Mesendoderm (in vitro differentiated cells): ENCODE data around the gene SMTNL2.
"Not testable (repeated sequence)": the region's sequence is repeated elsewhere in the genome, so short reads cannot be mapped to it uniquely, and the experiment has no call there.

Experiments
- DNase-seq: peaks from one replicate; pipeline ENCODE4 v3.0.0; 2013
- H2AK5ac ChIP-seq: 2 replicates; pipeline ENCODE4 v1.6.1; 2013; ENCODE audit warnings: low read length, inconsistent platforms
- H2BK120ac ChIP-seq: 2 replicates; pipeline ENCODE4 v1.6.1; 2013; ENCODE audit warnings: low read depth, mild to moderate bottlenecking, low read length, moderate library complexity, mixed read lengths
- H2BK15ac ChIP-seq: replicated peaks from 2 replicates; pipeline ENCODE4 v1.6.1; 2013; ENCODE audit warnings: low read depth, mild to moderate bottlenecking, moderate library complexity
- H2BK5ac ChIP-seq: 2 replicates; pipeline ENCODE4 v1.6.1; 2013; ENCODE audit warnings: low read length, inconsistent platforms
- H3K18ac ChIP-seq: 2 replicates; pipeline ENCODE4 v1.6.1; 2013; ENCODE audit warnings: mild to moderate bottlenecking, low read length, mixed read lengths
- H3K23ac ChIP-seq: one replicate; pipeline ENCODE4 v1.6.1; 2013; ENCODE audit warnings: low read length
- H3K27ac ChIP-seq: 2 replicates; pipeline ENCODE4 v1.5.1; 2013; ENCODE audit warnings: low read depth, mild to moderate bottlenecking, inconsistent platforms, low read length, moderate library complexity
- H3K27me3 ChIP-seq: 2 replicates; pipeline ENCODE4 v1.6.1; 2013; ENCODE audit warnings: low read length, control low read depth, mild to moderate bottlenecking, inconsistent platforms; ENCODE audit not compliant: insufficient read depth, poor library complexity
- H3K36me3 ChIP-seq: 2 replicates; pipeline ENCODE4 v1.6.1; 2013; ENCODE audit warnings: low read length, inconsistent platforms; ENCODE audit not compliant: control insufficient read depth, insufficient read depth
- H3K4ac ChIP-seq: one replicate; pipeline ENCODE4 v1.6.1; 2013; ENCODE audit warnings: low read depth, mild to moderate bottlenecking, low read length, moderate library complexity
- H3K4me1 ChIP-seq: 2 replicates; pipeline ENCODE4 v1.6.1; 2013; ENCODE audit warnings: low read depth, low read length, inconsistent platforms; ENCODE audit not compliant: control insufficient read depth
- H3K4me2 ChIP-seq: 2 replicates; pipeline ENCODE4 v1.6.1; 2013; ENCODE audit warnings: low read length
- H3K4me3 ChIP-seq: 2 replicates; pipeline ENCODE4 v1.5.1; 2013; ENCODE audit warnings: mild to moderate bottlenecking, low read length
- H3K56ac ChIP-seq: one replicate; pipeline ENCODE4 v1.6.1; 2013; ENCODE audit warnings: low read length
- H3K79me1 ChIP-seq: 2 replicates; pipeline ENCODE4 v1.6.1; 2013; ENCODE audit warnings: low read length, inconsistent platforms
- H3K79me2 ChIP-seq: 2 replicates; pipeline ENCODE4 v1.6.1; 2013; ENCODE audit warnings: mild to moderate bottlenecking, low read length; ENCODE audit not compliant: control insufficient read depth, insufficient read depth
- H3K9ac ChIP-seq: 2 replicates; pipeline ENCODE4 v1.6.1; 2013; ENCODE audit warnings: low read length, inconsistent platforms
- H4K5ac ChIP-seq: one replicate; pipeline ENCODE4 v1.6.1; 2013; ENCODE audit warnings: low read length
- H4K8ac ChIP-seq: one replicate; pipeline ENCODE4 v1.6.1; 2013; ENCODE audit warnings: low read depth, mild to moderate bottlenecking, control low read depth, low read length, moderate library complexity
- WGBS: extraction: QIAGEN DNeasy Blood & Tissue Kit; methylation state at CpG from one replicate; pipeline ENCODE4 v1.1.7; 2013; ENCODE audit warnings: low lambda C conversion rate, missing lambda C conversion rate; ENCODE audit not compliant: insufficient coverage; ENCODE audit errors: extremely low coverage; 5-methylcytosine and 5-hydroxymethylcytosine counted together

SMTNL2 gene

GRCh38 chr17:4577386-4577993, 6.8 kb upstream of the SMTNL2 start:
- Histone ChIP-seq H3K56ac (peak overlapping the region; percentile 25), H3K27ac (no peak overlapping the region), H2AK5ac (no peak overlapping the region), H3K4me1 (no peaks in the 10 kb centered on the region), H3K4me3 (no peak overlapping the region), H3K4ac (no peak overlapping the region), H3K27me3 (no peaks in the 10 kb centered on the region), H3K9ac (peak overlapping the region; percentile 4), H3K36me3 (no peaks in the 10 kb centered on the region), H2BK5ac (no peak overlapping the region), H4K5ac (no peak overlapping the region), H3K79me2 (no peaks in the 10 kb centered on the region), H3K79me1 (no peaks in the 10 kb centered on the region), H3K23ac (no peak overlapping the region), H4K8ac (no peak overlapping the region), H2BK15ac (no peak overlapping the region), H3K4me2 (no peak overlapping the region), H3K18ac (no peak overlapping the region), H2BK120ac (no peak overlapping the region)
- DNase-seq = no peak
- no CpG with 5 or more reads among the region's 8 CpGs for WGBS

GRCh38 chr17:4578349-4578748, 6.0 kb upstream of the SMTNL2 start:
- not testable (repeated sequence) for H3K79me2 ChIP-seq, H3K79me1 ChIP-seq, H2BK120ac ChIP-seq, H3K4ac ChIP-seq, H4K8ac ChIP-seq, H3K9ac ChIP-seq, H3K27me3 ChIP-seq, H3K4me2 ChIP-seq, H3K56ac ChIP-seq, H4K5ac ChIP-seq, H2AK5ac ChIP-seq, H3K23ac ChIP-seq, H3K36me3 ChIP-seq, H3K18ac ChIP-seq, H3K27ac ChIP-seq, H2BK15ac ChIP-seq, H3K4me1 ChIP-seq, DNase-seq, H2BK5ac ChIP-seq, H3K4me3 ChIP-seq
- WGBS = no CpG with 5 or more reads among the region's 24 CpGs

GRCh38 chr17:4579678-4580077, 4.7 kb upstream of the SMTNL2 start:
- no peak overlapping the region for H3K27ac ChIP-seq
- H3K23ac ChIP-seq = no peak overlapping the region
- H3K4me1 ChIP-seq = no peaks in the 10 kb centered on the region
- no peak overlapping the region for H2AK5ac ChIP-seq
- no peak overlapping the region for H4K8ac ChIP-seq
- no peak overlapping the region for H3K9ac ChIP-seq
- no peaks in the 10 kb centered on the region for H3K36me3 ChIP-seq
- H3K56ac ChIP-seq = no peak overlapping the region
- no peak overlapping the region for H2BK5ac ChIP-seq
- no peak overlapping the region for H3K4me2 ChIP-seq
- no peak overlapping the region for H2BK120ac ChIP-seq
- no peaks in the 10 kb centered on the region for H3K79me1 ChIP-seq
- no peak for DNase-seq
- H3K79me2 ChIP-seq = no peaks in the 10 kb centered on the region
- no peak overlapping the region for H3K4me3 ChIP-seq
- no peak overlapping the region for H3K18ac ChIP-seq
- no peak overlapping the region for H2BK15ac ChIP-seq
- H3K27me3 ChIP-seq = peaks cover 5% of the 10 kb centered on the region
- no peak overlapping the region for H3K4ac ChIP-seq
- no peak overlapping the region for H4K5ac ChIP-seq
- WGBS = no CpG with 5 or more reads among the region's 11 CpGs

DNA sequence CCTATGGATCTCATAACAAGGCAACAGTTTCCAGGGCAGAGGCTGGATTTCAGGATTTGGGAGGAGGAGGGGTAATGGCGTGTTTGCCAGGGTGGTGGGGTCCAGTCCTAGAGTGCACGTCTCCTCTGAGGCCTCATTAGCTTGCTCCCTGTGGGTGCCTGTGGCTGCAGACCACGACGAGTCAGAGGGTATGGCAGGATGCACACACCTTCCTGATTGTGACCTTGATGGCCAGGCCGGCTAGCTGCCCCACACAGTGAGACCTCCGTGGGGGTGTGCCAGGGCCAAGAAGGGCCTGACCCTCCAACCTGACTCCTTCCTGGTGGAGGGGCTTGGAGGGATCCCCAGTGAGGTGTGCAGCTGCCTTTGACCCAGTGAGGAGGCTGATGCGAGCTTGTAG, 4.0 kb upstream of the SMTNL2 start:
- H3K18ac ChIP-seq = no peak overlapping the region
- no peak overlapping the region for H4K8ac ChIP-seq
- DNase-seq = no peak
- no peak overlapping the region for H2BK5ac ChIP-seq
- H2BK15ac ChIP-seq = no peak overlapping the region
- no peak overlapping the region for H3K23ac ChIP-seq
- no peak overlapping the region for H3K4ac ChIP-seq
- no peak overlapping the region for H3K4me2 ChIP-seq
- H4K5ac ChIP-seq = no peak overlapping the region
- H3K4me3 ChIP-seq = no peak overlapping the region
- H3K79me1 ChIP-seq = no peaks in the 10 kb centered on the region
- H3K9ac ChIP-seq = no peak overlapping the region
- H3K79me2 ChIP-seq = no peaks in the 10 kb centered on the region
- H3K27ac ChIP-seq = no peak overlapping the region
- no peak overlapping the region for H3K56ac ChIP-seq
- H2BK120ac ChIP-seq = no peak overlapping the region
- H3K27me3 ChIP-seq = peaks cover 10% of the 10 kb centered on the region
- H3K36me3 ChIP-seq = no peaks in the 10 kb centered on the region
- H3K4me1 ChIP-seq = no peaks in the 10 kb centered on the region
- no CpG with 5 or more reads among the region's 7 CpGs for WGBS
- H2AK5ac ChIP-seq = no peak overlapping the region

DNA sequence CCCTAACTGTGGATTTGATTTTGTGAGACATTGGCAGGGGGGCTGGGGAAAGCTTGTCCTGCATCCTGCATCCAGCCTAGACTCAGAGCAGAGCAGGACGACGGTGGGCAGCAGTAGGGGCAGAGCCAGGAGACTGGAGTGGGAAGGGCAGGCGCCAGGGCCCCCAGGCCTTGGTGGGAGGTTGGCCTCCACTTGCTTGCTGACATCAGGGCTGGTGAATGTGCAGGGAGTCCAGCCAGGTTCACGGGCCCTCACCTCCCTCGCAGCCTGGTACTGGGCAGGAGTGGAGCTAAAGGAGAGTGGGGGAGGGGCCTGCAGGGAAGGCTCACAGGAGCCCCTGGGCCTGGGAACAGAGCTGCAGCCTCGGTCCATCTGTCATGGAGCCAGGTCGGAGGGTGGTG, 2.2 kb upstream of the SMTNL2 start:
- no peak overlapping the region for H3K27ac ChIP-seq
- no peak overlapping the region for H3K23ac ChIP-seq
- H3K27me3 ChIP-seq = peaks cover 15% of the 10 kb centered on the region
- H3K4me1 ChIP-seq = no peaks in the 10 kb centered on the region
- no peaks in the 10 kb centered on the region for H3K79me1 ChIP-seq
- no peak overlapping the region for H3K9ac ChIP-seq
- no peak overlapping the region for H2BK15ac ChIP-seq
- H4K5ac ChIP-seq = no peak overlapping the region
- H3K4me2 ChIP-seq = no peak overlapping the region
- no peak overlapping the region for H2BK120ac ChIP-seq
- H3K4ac ChIP-seq = no peak overlapping the region
- no peak overlapping the region for H3K56ac ChIP-seq
- no peak overlapping the region for H2AK5ac ChIP-seq
- no peak overlapping the region for H3K18ac ChIP-seq
- no peaks in the 10 kb centered on the region for H3K36me3 ChIP-seq
- WGBS = no CpG with 5 or more reads among the region's 7 CpGs
- no peak overlapping the region for H2BK5ac ChIP-seq
- no peaks in the 10 kb centered on the region for H3K79me2 ChIP-seq
- H3K4me3 ChIP-seq = no peak overlapping the region
- no peak overlapping the region for H4K8ac ChIP-seq
- DNase-seq = no peak

DNA sequence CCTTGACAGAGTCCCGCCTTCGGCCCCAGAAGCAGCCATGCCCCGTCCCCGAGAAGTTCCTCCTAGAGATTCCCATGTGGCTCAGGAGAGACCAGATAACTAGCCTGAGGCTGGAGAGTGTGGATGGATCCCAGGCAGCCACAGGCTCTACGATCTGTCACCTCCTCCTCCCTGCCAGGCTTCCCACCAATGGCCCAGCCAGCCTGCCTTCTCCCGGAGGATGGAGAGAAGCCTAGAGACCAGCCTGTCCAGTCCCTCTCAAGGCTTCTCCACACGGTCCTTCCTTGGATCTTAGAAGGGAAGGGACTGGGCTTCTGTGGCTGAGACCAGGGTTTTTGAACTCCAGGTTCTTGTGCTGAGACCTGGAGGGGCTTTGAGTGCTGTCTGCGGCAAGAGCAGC, 1.6 kb upstream of the SMTNL2 start:
- Histone ChIP-seq H3K79me2 (no peaks in the 10 kb centered on the region), H4K5ac (no peak overlapping the region), H3K9ac (no peak overlapping the region), H3K4ac (no peak overlapping the region), H2BK120ac (no peak overlapping the region), H3K56ac (no peak overlapping the region), H3K4me2 (no peak overlapping the region), H3K36me3 (no peaks in the 10 kb centered on the region), H3K23ac (no peak overlapping the region), H3K27me3 (peaks cover 15% of the 10 kb centered on the region), H2BK15ac (no peak overlapping the region), H2BK5ac (no peak overlapping the region), H4K8ac (no peak overlapping the region), H3K4me3 (no peak overlapping the region), H3K4me1 (no peaks in the 10 kb centered on the region), H2AK5ac (no peak overlapping the region), H3K79me1 (no peaks in the 10 kb centered on the region), H3K18ac (no peak overlapping the region), H3K27ac (no peak overlapping the region)
- no peak for DNase-seq
- no CpG with 5 or more reads among the region's 8 CpGs for WGBS
